BJ (cell line): ENCODE measurements around the gene PI4KB. TPM values are rescaled to one million over a fixed set of nuclear protein-coding genes. Genes with fewer than 3 reads are reported as not detected.

Source experiments
- CTCF ChIA-PET: fragments of 350-600 bp; formaldehyde crosslinking; extraction: SDS; loops from one replicate; lab custom pipeline; 2021; ENCODE audit warnings: antibody characterized with exemption, inconsistent platforms; lab: Yijun Ruan, JAX
- POLR2A ChIA-PET: fragments of 300-600 bp; sonication (Branson Sonifier 250); formaldehyde crosslinking; extraction: SDS; loops from one replicate; lab custom pipeline; 2021; ENCODE audit warnings: antibody characterized with exemption; lab: Charles Lee
- DNase-seq: peaks from one replicate; pipeline ENCODE4 v3.0.0-alpha.2; 2011; ENCODE audit warnings: low read depth
- H3K27me3 ChIP-seq: 2 replicates; pipeline ENCODE4 v1.6.0; 2011; ENCODE audit warnings: low read length; ENCODE audit not compliant: control insufficient read depth, insufficient read depth
- H3K36me3 ChIP-seq: 2 replicates; pipeline ENCODE4 v1.5.1; 2011; ENCODE audit warnings: low read length; ENCODE audit not compliant: control insufficient read depth, insufficient read depth
- H3K4me3 ChIP-seq: 2 replicates; pipeline ENCODE4 v1.5.1; 2011; ENCODE audit warnings: low read depth, mild to moderate bottlenecking, control low read depth, low read length
- CTCF ChIP-seq: IDR thresholded peaks from 2 replicates; pipeline ENCODE4 v1.5.1; 2011; ENCODE audit warnings: low read depth, mild to moderate bottlenecking, control low read depth, inconsistent platforms, low read length, moderate library complexity; ENCODE audit not compliant: insufficient read depth
- polyA plus RNA-seq: library from polyadenylated mRNA; depleted of rRNA; stranded (reverse); fragments of >200 nt; gene quantifications from 2 replicates; pipeline ENCODE4 v1.2.3, GENCODE V29; 2011

Gene PI4KB
- polyA plus RNA-seq, 1 experiment: 98.2 TPM

GRCh38 chr1:151315565-151316235, 11.5 kb downstream of the PI4KB start:
- POLR2A ChIA-PET: no interaction called here
- no peak for DNase-seq
- Histone ChIP-seq H3K4me3 (no peak overlapping the region), H3K36me3 (peaks cover 15% of the 10 kb centered on the region), H3K27me3 (no peaks in the 10 kb centered on the region)
- TF ChIP-seq CTCF: no peak
- CTCF ChIA-PET: interaction anchor here (1.7 kb wide), 1 partner anchor 257 kb away, joined by 3 read pairs; the partner anchor contains the start of gene CDC42SE1

GRCh38 chr1:151314137-151314875, 12.9 kb downstream of the PI4KB start:
- POLR2A ChIA-PET: interaction anchor here (0.6 to 0.7 kb wide), 2 partner anchors 12 to 13 kb away, joined by 3 read pairs; partner anchors contain the start of gene PI4KB
- Histone ChIP-seq H3K36me3 (peaks cover 10% of the 10 kb centered on the region), H3K27me3 (no peaks in the 10 kb centered on the region), H3K4me3 (no peak overlapping the region)
- TF ChIP-seq CTCF: no peak
- DNase-seq: peak; percentile 54
- CTCF ChIA-PET: interaction anchor here (0.8 to 5.9 kb wide), 7 partner anchors 11 to 124 kb away, joined by 3 to 44 read pairs (median 4); no protein-coding TSS in a partner anchor

- ChIA-PET CTCF (interaction anchor here (0.8 to 5.9 kb wide), 6 partner anchors 11 to 125 kb away, joined by 3 to 44 read pairs (median 5); no protein-coding TSS in a partner anchor), POLR2A (interaction anchor here (0.7 kb wide), 1 partner anchor 14 kb away, joined by 3 read pairs; the partner anchor contains the start of gene PI4KB)
- DNase-seq: no peak
- H3K36me3 ChIP-seq: peaks cover 10% of the 10 kb centered on the region
- TF ChIP-seq CTCF: no peak
- H3K4me3 ChIP-seq: no peak overlapping the region
- H3K27me3 ChIP-seq: no peaks in the 10 kb centered on the region
These were observed 13.7 kb downstream of the PI4KB start for GRCh38 chr1:151313501-151313900.

- Histone ChIP-seq H3K27me3 (no peaks in the 10 kb centered on the region), H3K36me3 (peaks cover 14% of the 10 kb centered on the region), H3K4me3 (no peak overlapping the region)
- no peak for DNase-seq
- ChIA-PET CTCF (interaction anchor here (0.6 to 5.9 kb wide), 5 partner anchors 12 to 422 kb away, joined by 3 to 44 read pairs (median 6); no protein-coding TSS in a partner anchor), POLR2A (no interaction called here)
- no peak for TF ChIP-seq CTCF
These were observed 14.4 kb downstream of the PI4KB start for GRCh38 chr1:151312826-151313225.

- POLR2A ChIA-PET: no interaction called here
- CTCF ChIA-PET: interaction anchor here (0.6 to 5.9 kb wide), 5 partner anchors 11 to 422 kb away, joined by 3 to 44 read pairs (median 6); no protein-coding TSS in a partner anchor
- DNase-seq: no peak
- peaks cover 18% of the 10 kb centered on the region for H3K36me3 ChIP-seq
- TF ChIP-seq CTCF: no peak
- no peak overlapping the region for H3K4me3 ChIP-seq
- no peaks in the 10 kb centered on the region for H3K27me3 ChIP-seq
These were observed 14.8 kb downstream of the PI4KB start for GRCh38 chr1:151312411-151312810.
